ENCODE measurements around the gene C17orf100. TPM values are rescaled to one million over a fixed set of nuclear protein-coding genes. Genes with fewer than 3 reads are reported as not detected.

C17orf100 gene
- total RNA-seq, 4 donors from 2014 or later = 0.50 to 1.5 (median 0.84) TPM

- intact Hi-C loops (cut with DNase I) = no loop called here
- Histone ChIP-seq H3K27ac (replicated peaks in 1 of 4) (no peak overlapping the region), H3K9me3 (no peaks in the 10 kb centered on the region), H3K27me3 (peaks cover 0 to 30% (median 0%) of the 10 kb centered on the region in 4 donors), H3K36me3 (no peaks in the 10 kb centered on the region), H3K4me3 (no peak overlapping the region), H3K4me1 (no peaks in the 10 kb centered on the region)
- DNase-seq (ENCODE audit: extremely low spot score) = no peak
- WGBS = 77% methylated on average over 4 of the region's 16 CpGs
- no peak for TF ChIP-seq POLR2A (IDR thresholded peaks at IDR 0.05; ENCODE audit: low read depth)
- no peak for TF ChIP-seq POLR2AphosphoS5 (IDR thresholded peaks at IDR 0.05)
- TF ChIP-seq CTCF (IDR thresholded peaks at IDR 0.05) = no peak
Observed at GRCh38 chr17:6677158-6677831, 25.7 kb downstream of the C17orf100 start.

GRCh38 chr17:6677946-6678345 is 26.4 kb downstream of the C17orf100 start:
- H3K4me3 ChIP-seq = no peak overlapping the region
- no peaks in the 10 kb centered on the region for H3K36me3 ChIP-seq
- no peak overlapping the region for H3K27ac ChIP-seq (replicated peaks in 1 of 4)
- H3K27me3 ChIP-seq = peaks cover 0 to 34% (median 0%) of the 10 kb centered on the region in 4 donors
- H3K4me1 ChIP-seq = no peaks in the 10 kb centered on the region
- no peak for TF ChIP-seq POLR2A (IDR thresholded peaks at IDR 0.05; ENCODE audit: low read depth)
- TF ChIP-seq EP300 (IDR thresholded peaks at IDR 0.05) = no peak
- TF ChIP-seq POLR2AphosphoS5 (IDR thresholded peaks at IDR 0.05) = no peak
- no peak for TF ChIP-seq CTCF (IDR thresholded peaks at IDR 0.05)
- intact Hi-C loops (cut with DNase I) = no loop called here
- H3K9me3 ChIP-seq = no peaks in the 10 kb centered on the region
- no peak for DNase-seq (ENCODE audit: extremely low spot score)
- WGBS = 74% methylated on average over 7 of the region's 7 CpGs

- H3K4me3 ChIP-seq = no peak overlapping the region
- no peaks in the 10 kb centered on the region for H3K4me1 ChIP-seq
- H3K27me3 ChIP-seq = peaks cover 0 to 39% (median 0%) of the 10 kb centered on the region in 4 donors
- no peak overlapping the region for H3K27ac ChIP-seq (replicated peaks in 1 of 4)
- TF ChIP-seq POLR2A (IDR thresholded peaks at IDR 0.05; ENCODE audit: low read depth) = no peak
- TF ChIP-seq CTCF (IDR thresholded peaks at IDR 0.05) = no peak
- no peak for TF ChIP-seq EP300 (IDR thresholded peaks at IDR 0.05)
- TF ChIP-seq POLR2AphosphoS5 (IDR thresholded peaks at IDR 0.05) = no peak
- intact Hi-C loops (cut with DNase I) = no loop called here
- 75% methylated on average over 6 of the region's 6 CpGs for WGBS
- no peaks in the 10 kb centered on the region for H3K36me3 ChIP-seq
- H3K9me3 ChIP-seq = no peaks in the 10 kb centered on the region
- DNase-seq (ENCODE audit: extremely low spot score) = no peak
Observed at GRCh38 chr17:6679241-6679640, 27.7 kb downstream of the C17orf100 start.

- peaks cover 0 to 56% (median 0%) of the 10 kb centered on the region in 4 donors for H3K27me3 ChIP-seq
- no peaks in the 10 kb centered on the region for H3K4me1 ChIP-seq
- no peaks in the 10 kb centered on the region for H3K9me3 ChIP-seq
- no peak for TF ChIP-seq POLR2A (IDR thresholded peaks at IDR 0.05; ENCODE audit: low read depth)
- TF ChIP-seq POLR2AphosphoS5 (IDR thresholded peaks at IDR 0.05) = no peak
- no peak for TF ChIP-seq EP300 (IDR thresholded peaks at IDR 0.05)
- H3K27ac ChIP-seq (replicated peaks in 1 of 4) = no peak overlapping the region
- DNase-seq (ENCODE audit: extremely low spot score) = no peak
- intact Hi-C loops (cut with DNase I) = no loop called here
- H3K4me3 ChIP-seq = no peak overlapping the region
- H3K36me3 ChIP-seq = no peaks in the 10 kb centered on the region
- 65% methylated on average over 4 of the region's 4 CpGs for WGBS
Observed at GRCh38 chr17:6681176-6681575, 29.6 kb downstream of the C17orf100 start.

GRCh38 chr17:6681671-6682070 is 30.1 kb downstream of the C17orf100 start:
- Histone ChIP-seq H3K27ac (replicated peaks in 1 of 4) (no peak overlapping the region), H3K36me3 (no peaks in the 10 kb centered on the region), H3K27me3 (peaks cover 0 to 56% (median 0%) of the 10 kb centered on the region in 4 donors), H3K4me1 (no peaks in the 10 kb centered on the region), H3K9me3 (no peaks in the 10 kb centered on the region), H3K4me3 (no peak overlapping the region)
- intact Hi-C loops (cut with DNase I) = no loop called here
- TF ChIP-seq EP300 (IDR thresholded peaks at IDR 0.05) (no peak), CTCF (IDR thresholded peaks at IDR 0.05) (no peak), POLR2AphosphoS5 (IDR thresholded peaks at IDR 0.05) (no peak), POLR2A (IDR thresholded peaks at IDR 0.05; ENCODE audit: low read depth) (no peak)
- 66% methylated on average over 5 of the region's 5 CpGs for WGBS
- no peak for DNase-seq (ENCODE audit: extremely low spot score)
